Loucy (cell line): ENCODE results near the gene HIKESHI.
"Not testable (repeated sequence)": the region's sequence is repeated elsewhere in the genome, so short reads cannot be mapped to it uniquely, and the experiment has no call there.

ENCODE experiments used
- EZH2phosphoT487 ChIP-seq: fragments of 200-600 bp; IDR thresholded peaks from 2 replicates; pipeline ENCODE4 v1.6.1; 2018; ENCODE audit warnings: antibody characterized with exemption, mild to moderate bottlenecking, moderate library complexity, borderline replicate concordance
- TF ChIP-seq, protein P1 (sequence below): fragments of 200-600 bp; sonication (generic); conservative IDR thresholded peaks from 2 replicates; pipeline ENCODE4 v1.5.1; 2014; ENCODE audit warnings: mild to moderate bottlenecking, antibody characterized with exemption, low read length

DNA sequence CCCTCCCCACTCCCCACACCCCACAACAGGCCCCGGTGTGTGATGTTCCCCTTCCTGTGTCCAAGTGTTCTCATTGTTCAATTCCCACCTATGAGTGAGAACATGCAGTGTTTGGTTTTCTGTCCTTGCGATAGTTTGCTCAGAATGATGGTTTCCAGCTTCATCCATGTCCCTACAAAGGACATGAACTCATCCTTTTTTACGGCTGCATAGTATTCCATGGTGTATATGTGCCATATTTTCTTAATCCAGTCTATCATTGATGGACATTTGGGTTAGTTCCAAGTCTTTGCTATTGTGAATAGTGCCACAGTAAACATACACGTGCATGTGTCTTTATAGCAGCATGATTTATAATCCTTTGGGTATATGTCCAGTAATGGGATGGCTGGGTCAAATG is 6.7 kb downstream of the HIKESHI start:
- TF ChIP-seq, protein P1, sequence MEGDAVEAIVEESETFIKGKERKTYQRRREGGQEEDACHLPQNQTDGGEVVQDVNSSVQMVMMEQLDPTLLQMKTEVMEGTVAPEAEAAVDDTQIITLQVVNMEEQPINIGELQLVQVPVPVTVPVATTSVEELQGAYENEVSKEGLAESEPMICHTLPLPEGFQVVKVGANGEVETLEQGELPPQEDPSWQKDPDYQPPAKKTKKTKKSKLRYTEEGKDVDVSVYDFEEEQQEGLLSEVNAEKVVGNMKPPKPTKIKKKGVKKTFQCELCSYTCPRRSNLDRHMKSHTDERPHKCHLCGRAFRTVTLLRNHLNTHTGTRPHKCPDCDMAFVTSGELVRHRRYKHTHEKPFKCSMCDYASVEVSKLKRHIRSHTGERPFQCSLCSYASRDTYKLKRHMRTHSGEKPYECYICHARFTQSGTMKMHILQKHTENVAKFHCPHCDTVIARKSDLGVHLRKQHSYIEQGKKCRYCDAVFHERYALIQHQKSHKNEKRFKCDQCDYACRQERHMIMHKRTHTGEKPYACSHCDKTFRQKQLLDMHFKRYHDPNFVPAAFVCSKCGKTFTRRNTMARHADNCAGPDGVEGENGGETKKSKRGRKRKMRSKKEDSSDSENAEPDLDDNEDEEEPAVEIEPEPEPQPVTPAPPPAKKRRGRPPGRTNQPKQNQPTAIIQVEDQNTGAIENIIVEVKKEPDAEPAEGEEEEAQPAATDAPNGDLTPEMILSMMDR, result not testable (repeated sequence)
- TF ChIP-seq EZH2phosphoT487, result not testable (repeated sequence)
